GM19463 (cell line): Measurements from ENCODE around the gene IL1RAPL1.

ENCODE experiments used
- ATAC-seq: cut with Tn5 transposase; IDR thresholded peaks from one replicate; pipeline ENCODE4 v1.9.1; 2021; ENCODE audit warnings: mild to moderate bottlenecking, moderate library complexity; ENCODE audit not compliant: unreplicated experiment

The IL1RAPL1 gene

DNA sequence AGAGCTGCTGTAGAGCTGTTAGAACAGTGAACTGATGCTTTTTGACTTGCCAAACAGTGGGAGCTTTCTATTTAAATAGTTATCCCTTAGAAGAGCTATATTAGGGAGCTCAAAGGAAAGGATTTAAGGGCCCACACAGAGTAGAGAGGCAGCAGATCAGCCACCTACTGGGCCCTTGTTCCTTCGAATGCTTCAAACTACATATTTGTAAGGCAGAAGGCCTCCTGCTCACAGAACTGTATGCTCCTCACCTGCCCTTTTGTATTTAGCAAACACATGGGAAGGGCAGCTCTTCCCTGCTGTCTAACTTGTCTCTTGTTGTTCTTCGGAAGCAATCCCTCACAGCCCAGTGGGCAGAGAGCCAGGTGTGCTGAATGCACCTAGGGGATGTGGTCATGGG, 38.0 kb downstream of the IL1RAPL1 start:
- ATAC-seq = no peak

DNA sequence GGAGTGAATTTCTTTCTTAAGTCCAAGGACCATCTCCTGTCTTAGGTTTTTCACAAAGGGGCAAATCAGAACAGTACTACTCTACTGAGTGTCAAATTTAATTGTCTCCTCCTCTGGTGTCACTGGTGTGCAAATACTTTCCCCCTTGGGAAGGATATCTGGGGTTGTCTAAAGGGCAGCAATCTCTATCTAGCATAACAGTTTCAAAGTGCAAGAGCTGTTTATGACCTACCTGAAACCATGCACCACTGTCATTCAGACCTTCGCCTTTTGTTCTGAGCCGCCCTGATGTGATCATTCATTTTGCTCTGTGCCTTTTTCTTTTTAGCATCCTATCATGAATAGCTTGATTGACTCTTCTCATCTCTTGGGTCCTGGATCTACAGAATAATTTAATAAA, 39.3 kb downstream of the IL1RAPL1 start:
- ATAC-seq = no peak

DNA sequence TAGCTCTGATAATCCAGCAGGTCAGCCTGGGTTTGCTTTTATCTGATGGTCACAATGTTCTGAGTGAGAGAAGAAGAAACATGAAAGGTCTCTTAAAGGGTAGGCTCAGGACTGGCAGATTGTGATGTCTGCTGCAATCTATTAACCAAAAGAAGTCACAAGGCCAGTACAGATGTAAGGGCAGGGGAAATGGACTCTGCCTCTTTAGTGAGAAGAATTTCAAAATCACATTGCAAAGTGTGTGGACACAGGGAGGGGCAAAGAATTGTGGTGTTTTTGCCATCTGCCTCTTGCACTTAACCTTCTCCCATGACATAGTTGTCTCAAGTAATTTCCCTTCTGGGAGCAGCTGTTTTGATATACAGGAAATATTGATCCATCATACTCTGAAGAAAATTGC, 40.9 kb downstream of the IL1RAPL1 start:
- no peak for ATAC-seq

DNA sequence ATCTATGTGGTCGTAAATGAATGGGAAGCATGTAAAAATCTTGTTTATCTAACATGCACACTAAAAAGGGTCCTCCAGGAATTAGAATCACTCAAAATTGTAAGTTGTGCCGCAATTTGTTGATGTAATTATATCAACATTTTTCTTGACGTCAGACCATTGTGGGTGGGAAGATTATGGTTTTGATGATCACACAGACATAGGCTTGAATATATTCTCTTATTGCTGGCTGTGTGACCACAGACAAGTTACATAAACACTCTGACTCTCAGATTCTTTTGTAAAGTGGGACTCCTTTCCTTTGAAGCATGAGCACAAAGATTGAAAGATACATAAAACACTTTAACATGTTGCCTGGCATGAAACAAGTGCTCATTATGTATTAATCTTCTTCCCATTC, 51.5 kb downstream of the IL1RAPL1 start:
- no peak for ATAC-seq

DNA sequence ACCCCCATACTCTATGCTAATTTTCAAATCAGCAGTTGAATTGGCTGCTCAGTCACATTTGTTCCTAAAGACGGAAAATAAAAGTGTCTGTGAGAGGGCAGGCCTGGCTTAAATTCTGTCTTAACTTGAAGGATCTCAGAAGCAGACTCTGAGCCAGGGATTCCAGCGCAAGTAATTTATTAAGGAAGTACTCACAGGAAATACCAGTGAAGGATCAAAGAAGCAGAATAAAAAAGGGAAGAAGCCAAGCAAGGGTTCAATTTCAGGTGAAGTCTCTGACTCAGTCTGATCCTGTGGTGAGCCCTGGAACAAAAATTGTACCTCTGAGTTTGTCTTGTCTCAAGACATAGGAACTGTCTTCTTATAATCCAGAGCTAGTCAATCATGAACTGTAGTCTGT, 52.2 kb downstream of the IL1RAPL1 start:
- ATAC-seq = no peak

DNA sequence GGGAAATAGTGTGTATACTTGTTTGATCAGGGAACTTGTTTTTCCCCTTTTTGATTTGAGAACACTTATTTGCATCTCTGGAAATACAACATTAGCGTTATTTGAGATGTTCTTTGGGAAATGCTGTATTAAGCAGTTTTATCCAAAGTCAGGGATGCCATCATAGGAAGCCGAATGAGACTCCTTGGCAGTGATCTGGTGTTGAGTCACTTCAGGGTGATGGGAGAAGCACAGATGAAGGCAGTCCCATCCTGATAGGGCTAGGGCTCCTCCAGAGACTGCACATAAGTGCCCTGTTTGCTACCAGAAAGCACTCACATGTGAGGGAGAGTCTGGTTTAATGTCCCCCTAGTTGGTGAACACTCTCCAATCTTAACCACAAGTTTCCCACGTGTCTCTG, 62.3 kb downstream of the IL1RAPL1 start:
- ATAC-seq = no peak

DNA sequence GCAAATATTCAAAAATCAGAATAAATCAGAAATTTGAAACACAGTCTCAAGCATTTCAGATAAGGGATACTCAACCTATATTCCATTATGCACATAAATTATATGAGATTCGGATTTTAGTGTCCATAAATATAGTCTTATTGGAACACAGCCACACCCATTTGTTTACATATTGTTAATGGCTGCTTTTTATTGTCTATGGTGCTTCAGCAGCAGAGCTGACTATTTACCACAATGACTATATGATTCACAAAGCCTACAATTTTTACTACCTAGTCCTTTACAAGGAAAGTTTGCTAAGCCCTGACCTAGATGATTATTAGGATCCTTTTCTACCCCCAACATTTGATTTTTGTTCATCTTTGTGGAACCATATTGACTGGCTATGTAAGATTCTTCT, 63.9 kb downstream of the IL1RAPL1 start:
- no peak for ATAC-seq

DNA sequence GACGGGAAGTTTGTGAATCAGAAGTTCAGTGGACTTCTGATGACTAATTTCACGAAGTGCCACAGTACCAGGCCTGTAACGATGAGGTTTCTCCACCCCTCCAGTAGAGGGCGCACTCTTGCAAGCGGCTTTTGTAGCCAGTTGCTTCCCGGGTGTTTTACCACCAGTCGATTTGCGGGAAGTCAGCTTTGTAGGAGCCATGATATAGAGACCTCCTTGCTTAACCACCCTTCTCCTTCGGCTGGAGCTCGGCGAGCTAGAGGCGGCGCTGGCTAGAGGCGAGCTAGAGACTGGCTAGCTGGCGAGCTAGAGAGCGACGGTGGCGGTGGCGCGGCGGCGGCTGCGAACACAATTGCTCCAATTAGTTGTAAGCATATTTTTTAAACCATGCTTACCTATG, 72.0 kb downstream of the IL1RAPL1 start:
- ATAC-seq = no peak

DNA sequence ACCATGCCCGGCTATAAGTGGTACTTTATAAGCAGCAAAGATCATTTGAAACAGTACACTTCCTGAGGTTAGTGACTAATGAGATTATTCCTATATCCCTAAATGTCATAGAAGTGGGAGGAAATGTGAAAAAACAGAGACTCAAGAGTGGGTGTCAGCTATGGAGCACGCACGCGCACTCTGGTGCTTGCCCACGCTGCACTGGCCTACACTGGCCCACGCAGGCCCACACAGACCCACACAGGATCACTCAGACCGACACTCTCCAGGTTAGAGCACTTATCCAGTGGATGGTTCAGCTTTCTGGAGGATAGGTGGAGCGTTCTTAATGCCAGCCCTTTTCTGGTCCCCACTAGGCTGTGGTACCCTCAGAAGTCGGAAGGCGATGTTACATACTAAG, 78.5 kb downstream of the IL1RAPL1 start:
- no peak for ATAC-seq

DNA sequence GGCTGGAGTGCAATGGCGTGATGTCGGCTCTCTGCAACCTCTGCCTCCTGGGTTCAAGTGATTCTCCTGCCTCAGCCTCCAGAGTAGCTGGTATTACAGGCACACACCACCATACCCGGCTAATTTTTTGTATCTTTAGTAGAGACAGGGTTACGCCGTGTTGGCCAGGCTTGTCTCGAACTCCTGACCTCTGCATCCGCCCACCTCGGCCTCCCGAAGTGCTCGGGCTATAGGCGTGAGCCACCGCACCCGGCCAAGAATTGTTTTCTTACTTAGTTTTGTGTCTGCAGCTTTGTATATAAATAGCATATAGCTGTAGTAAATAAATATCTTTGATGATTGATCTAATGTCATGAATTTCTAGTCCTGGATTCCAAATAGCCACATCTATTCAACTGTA, 81.1 kb downstream of the IL1RAPL1 start:
- ATAC-seq = no peak

DNA sequence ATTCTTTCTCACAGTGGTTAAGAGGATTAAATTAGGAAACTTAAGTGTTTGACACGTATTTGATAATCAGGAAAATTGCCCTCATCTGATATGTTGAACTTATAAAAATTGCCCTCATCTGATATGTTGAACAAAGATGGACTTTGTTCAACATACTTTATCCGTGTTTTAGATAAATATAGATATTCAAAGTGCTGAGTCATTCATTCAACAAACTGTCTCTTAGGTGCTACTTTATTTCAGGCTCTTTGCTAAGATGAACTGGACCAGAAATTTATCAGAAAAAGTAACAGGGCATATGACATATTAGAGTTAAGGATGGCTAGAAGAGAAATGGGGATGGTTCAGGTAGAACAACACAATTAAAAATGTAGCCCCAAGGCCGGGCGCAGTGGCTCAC, 81.7 kb downstream of the IL1RAPL1 start:
- ATAC-seq = no peak

DNA sequence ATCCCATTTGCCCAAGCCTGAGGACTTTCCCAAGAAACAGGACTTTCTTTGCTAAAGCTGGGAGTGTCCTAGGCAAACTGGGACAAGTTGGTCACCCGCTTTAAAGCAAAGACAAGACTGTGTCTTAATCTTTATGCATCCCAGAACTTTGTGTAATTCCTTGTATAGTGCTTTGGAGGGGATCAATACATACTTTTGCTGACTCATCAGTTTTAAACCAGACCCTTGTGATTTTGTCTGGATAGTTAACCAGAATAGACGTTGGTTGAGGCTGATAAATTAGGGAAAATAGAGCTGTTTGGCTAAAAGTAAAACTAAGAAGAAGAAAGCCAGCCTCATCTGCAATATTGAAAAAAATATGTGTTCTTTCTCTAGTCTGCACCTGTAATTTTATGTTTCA, 82.8 kb downstream of the IL1RAPL1 start:
- no peak for ATAC-seq

DNA sequence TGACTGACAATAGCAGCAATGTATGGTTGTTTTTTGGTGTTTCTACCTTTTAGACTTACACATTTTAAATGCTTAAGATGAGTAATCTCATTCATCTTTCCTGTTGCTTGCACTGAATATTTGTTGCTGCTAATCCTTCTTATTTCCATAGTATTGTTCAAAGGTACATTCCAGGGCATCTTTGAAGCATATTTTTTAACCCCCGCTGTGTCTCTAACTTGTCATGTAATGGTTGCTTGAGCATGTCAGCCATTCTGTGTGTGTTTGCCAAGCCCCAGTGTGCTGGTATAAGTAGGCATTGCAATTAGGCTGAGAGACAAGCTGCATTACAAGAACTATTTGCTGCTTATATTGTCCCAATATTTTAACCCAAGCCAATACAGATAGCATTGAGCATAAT, 87.9 kb downstream of the IL1RAPL1 start:
- no peak for ATAC-seq

DNA sequence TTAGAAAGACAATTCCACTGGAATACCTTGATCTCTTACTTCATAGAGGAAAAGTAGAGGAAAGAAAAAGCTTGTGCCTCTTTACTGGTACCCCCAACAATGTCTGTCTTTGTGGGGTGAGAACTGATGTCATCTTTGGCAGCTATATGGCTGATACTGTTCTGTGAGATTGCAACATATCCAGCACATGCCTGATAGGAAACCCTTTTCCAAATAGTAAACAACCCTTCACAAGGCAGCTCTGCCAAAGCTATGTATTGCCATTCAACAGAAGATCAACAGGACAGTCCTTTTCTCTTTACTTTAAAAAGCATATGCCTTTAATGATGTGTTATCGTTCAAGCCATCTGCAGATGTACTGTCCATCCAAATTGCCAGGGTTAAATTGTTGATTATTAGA, 105.9 kb downstream of the IL1RAPL1 start:
- ATAC-seq = no peak

DNA sequence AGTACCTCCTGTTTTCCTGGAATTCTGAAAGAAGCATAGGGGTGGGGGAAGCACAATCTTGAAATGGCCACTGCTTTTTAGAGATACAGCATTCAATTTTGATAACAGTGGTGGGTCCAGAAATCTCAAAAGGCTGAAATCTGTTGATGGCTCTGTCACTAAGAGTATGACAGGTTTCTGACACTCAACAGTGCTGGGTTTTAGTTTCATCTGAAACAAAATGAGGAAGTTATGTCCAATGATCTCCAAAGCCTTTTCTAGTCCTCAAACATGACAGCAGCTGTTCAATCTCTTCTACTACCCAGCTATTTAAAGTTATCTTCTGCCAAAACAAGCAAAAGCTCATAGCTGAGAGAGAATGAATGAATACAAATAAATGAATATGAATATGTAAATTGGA, 110.5 kb downstream of the IL1RAPL1 start:
- no peak for ATAC-seq

DNA sequence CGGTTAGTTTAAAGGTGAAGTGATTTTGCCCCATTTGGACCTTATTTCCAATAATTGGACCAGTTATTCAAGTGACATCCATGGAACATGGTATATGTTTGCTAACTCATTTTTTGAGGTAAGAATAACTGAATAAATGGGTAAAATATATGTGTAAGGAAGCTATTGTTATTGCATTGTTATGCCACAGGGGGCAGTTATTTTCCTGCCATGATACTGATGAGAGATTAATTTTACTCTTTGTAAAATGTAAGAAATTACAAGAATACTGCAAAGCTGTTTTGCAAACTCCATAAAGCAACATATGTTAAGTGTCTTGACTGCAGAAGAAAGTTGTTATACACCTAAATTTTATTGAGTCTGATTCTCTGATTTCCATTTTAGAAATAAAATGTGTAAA, 114.0 kb downstream of the IL1RAPL1 start:
- no peak for ATAC-seq

DNA sequence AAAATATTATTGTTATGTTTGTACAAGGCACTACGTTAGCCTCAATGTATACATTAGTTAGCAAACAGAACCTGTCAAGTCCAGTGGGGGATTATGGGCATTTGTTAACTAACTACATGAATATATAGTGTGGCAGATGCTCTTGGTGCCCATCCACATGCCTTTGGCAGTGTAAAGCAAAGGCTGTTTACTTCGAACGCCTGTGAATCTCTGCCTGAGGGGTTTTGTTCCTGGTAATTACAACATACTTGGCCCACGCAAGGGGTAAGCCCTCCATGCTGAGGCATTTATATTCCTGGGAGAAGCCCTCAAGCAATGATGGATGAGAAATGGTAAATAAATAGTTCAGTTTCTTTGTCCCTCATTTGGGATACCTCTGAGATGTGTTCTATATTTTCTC, 119.7 kb downstream of the IL1RAPL1 start:
- ATAC-seq = no peak

DNA sequence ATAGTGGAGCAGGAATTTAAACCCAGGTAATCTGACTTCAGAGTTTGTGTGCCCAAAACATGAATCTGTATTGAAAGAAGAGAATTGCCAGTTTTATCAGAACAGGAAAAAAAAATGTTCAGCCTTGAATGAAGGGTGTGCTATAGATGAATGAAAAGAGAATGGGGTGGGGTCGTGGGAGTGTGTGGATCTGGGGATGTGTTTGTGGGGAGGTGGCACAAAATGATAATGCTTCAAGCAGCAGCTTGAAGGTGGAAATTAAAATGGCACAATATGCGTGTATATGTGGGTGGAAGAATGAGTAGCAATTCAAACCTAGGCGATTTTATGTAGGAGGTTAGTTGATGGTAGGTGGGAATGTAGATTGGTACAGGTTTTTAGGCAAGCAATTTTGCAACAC, 122.2 kb downstream of the IL1RAPL1 start:
- no peak for ATAC-seq

DNA sequence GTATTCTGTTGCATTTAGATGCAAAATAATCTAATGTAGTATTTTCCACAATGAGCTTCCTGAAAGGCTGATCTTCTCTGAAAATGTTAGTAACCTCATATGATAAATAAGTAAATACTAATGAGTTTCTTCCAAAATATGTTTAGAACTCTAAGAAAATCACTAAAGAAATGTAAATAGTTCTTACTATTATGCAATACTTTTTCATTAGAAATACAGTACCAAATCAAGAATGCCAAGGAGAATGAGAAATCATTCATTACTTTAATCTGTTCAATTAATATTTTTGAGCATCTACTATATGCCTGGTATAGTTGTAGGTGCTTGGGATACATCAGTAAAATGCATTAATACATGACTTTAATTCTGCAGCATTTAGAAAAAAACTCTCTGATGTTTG, 130.6 kb downstream of the IL1RAPL1 start:
- no peak for ATAC-seq

DNA sequence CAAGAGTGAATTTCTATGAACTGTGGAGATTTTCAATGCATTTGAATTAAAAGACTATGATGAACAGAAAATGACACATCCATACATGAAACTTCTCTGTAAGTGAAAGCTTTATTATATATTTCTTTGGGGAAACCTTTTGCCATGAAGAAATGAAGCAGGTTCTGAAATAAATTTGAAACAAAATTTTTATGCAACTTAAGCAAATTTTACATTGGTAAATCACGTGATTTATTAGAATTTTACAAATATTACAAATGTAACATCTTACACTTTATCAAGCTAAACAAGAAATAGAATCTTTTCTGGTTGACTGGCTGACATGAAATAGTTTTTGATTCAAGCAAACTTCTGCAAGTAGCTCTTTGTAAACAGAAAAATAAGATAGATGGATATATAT, 131.2 kb downstream of the IL1RAPL1 start:
- no peak for ATAC-seq

DNA sequence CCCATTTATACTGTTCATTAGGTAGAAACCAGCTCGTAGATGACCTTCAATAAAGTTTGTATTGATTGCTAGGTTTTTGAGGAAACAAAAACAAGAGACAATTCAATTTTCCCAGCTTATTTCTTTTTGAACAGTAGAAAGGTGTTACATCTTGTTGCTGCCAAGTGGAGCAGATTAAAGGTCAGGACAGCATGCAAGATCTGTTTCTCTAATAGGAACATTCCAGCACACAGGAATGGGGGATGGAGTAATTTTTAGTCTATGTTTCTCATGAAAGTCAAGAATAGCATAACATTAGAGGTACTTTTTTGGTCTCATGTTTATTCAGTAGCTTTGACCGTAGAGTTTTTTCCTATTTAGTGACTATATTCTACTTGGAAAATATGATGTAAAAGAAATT, 132.4 kb downstream of the IL1RAPL1 start:
- ATAC-seq = no peak

DNA sequence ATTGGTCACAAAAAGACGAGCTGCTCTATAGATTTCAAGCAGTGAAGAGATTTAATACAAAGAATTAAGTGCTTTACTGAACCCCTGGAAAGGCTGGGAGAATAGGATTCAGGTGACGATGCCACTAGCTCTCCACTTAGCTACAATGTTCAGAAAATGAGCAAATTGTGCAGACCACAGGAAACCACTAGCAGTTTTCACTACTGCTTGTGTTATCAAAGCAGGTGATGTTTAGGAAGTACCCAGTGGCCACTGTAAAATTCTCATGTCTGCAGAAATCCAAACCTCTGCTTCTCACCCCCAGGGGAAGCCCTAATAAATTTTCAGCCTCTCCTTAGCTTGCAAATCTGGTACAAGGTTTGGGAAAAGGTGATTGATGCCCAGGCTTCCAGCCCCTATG, 165.1 kb downstream of the IL1RAPL1 start:
- no peak for ATAC-seq

DNA sequence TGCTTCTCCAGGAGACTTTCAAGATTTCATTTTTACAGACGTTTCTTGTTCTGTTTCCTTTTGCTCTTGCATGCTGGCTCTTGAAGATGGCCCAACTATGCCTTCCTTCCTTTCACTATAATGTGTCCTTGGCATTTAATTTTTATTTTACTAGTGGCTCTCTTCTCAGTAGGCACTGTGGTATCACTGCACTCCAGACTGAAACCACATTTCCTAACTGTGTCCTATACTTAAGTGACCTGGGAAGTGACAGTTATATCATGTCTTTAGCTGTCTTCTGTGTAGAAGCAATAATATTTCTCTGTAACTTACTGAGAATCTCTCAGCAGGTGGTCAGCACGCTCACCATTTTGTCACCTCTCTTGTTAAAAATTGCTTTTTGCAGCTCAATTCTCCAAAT, 168.9 kb downstream of the IL1RAPL1 start:
- no peak for ATAC-seq

DNA sequence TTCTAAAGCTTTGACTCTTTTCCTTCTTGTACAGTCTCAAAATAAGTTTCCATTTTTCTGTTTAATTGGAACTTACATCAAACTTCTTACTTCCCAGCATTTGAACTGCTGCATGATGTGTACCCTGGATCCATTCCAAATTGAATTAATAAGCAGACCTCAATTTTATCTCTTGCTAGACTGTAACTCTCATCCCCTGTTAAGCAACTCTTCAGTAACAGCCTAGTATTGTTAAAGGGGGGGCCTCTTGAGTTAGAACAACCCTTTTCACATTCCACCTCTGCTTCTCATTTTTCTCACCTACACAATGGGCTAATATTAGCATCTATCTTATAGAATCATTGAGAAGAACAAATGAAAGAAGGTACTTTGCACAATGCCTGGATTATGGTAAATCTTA, 169.4 kb downstream of the IL1RAPL1 start:
- ATAC-seq = no peak
